Ecto neural progenitor cell (in vitro differentiated cells): ENCODE results near the gene KRTAP10-10.
"Not testable (repeated sequence)": the region's sequence is repeated elsewhere in the genome, so short reads cannot be mapped to it uniquely, and the experiment has no call there.

Experiments used
- DNase-seq: peaks from one replicate; pipeline ENCODE4 v3.0.0-alpha.2; 2018; ENCODE audit warnings: low spot score

KRTAP10-10 gene

GRCh38 chr21:44650973-44651675 is 14.0 kb downstream of the KRTAP10-10 start:
- no peak for DNase-seq

- no peak for DNase-seq
Observed at GRCh38 chr21:44653123-44653522, 16.0 kb downstream of the KRTAP10-10 start.

- DNase-seq: no peak
Observed at GRCh38 chr21:44653656-44654575, 16.8 kb downstream of the KRTAP10-10 start.

- DNase-seq: no peak
Observed at GRCh38 chr21:44654576-44655175, 17.5 kb downstream of the KRTAP10-10 start, which contains the start of gene KRTAP12-4. Gene KRTAP12-4, minus strand, starts transcription at chr21:44654659. Its CDS starts 45 bp downstream, at chr21:44654614.

- no peak for DNase-seq
Observed at GRCh38 chr21:44656868-44657267, 19.7 kb downstream of the KRTAP10-10 start.

GRCh38 chr21:44657635-44658540 is 20.7 kb downstream of the KRTAP10-10 start, which contains the start of gene KRTAP12-3:
Gene KRTAP12-3, plus strand, starts transcription at chr21:44657932. Its CDS starts 48 bp downstream, at chr21:44657980.
- no peak for DNase-seq

- no peak for DNase-seq
Observed at GRCh38 chr21:44658541-44658910, 21.4 kb downstream of the KRTAP10-10 start.

- no peak for DNase-seq
Observed at GRCh38 chr21:44658913-44659595, 21.9 kb downstream of the KRTAP10-10 start.

- not testable (repeated sequence) for DNase-seq
Observed at GRCh38 chr21:44661567-44661966, 24.4 kb downstream of the KRTAP10-10 start.

- DNase-seq: no peak
Observed at GRCh38 chr21:44664691-44665090, 27.5 kb downstream of the KRTAP10-10 start.

- no peak for DNase-seq
Observed at GRCh38 chr21:44666401-44667320, 29.5 kb downstream of the KRTAP10-10 start, which contains the start of gene KRTAP12-2. Gene KRTAP12-2, minus strand, starts transcription at chr21:44666927. Its CDS starts 41 bp downstream, at chr21:44666886.

GRCh38 chr21:44667612-44668011 is 30.5 kb downstream of the KRTAP10-10 start:
- DNase-seq: no peak

- DNase-seq: no peak
Observed at GRCh38 chr21:44670642-44671432, 33.7 kb downstream of the KRTAP10-10 start.

GRCh38 chr21:44671911-44672310 is 34.8 kb downstream of the KRTAP10-10 start:
- DNase-seq: no peak

GRCh38 chr21:44677881-44678280 is 40.7 kb downstream of the KRTAP10-10 start:
- no peak for DNase-seq

- no peak for DNase-seq
Observed at GRCh38 chr21:44681152-44681551, 44.0 kb downstream of the KRTAP10-10 start.

- DNase-seq: no peak
Observed at GRCh38 chr21:44681861-44682579, 44.9 kb downstream of the KRTAP10-10 start, which contains the start of gene KRTAP12-1. Gene KRTAP12-1, minus strand, starts transcription at chr21:44682163. Its CDS starts 40 bp downstream, at chr21:44682123.

GRCh38 chr21:44682580-44683151 is 45.5 kb downstream of the KRTAP10-10 start:
- no peak for DNase-seq
